Stimulated activated CD4-positive, alpha-beta T cell treated with anti-CD3 and anti-CD28 coated beads, Interleukin-4, amount 100 ng/mL, for 24 hours (primary cell): ENCODE data around the gene PGR.

Experiments
- DNase-seq: peaks from one replicate; pipeline ENCODE4 v3.0.0-alpha.2; 2020

PGR gene

GRCh38 chr11:101129203-101129943 lies at the start of gene PGR:
TSS of gene PGR (minus strand) at chr11:101129813. CDS start at chr11:101129070, 743 bp downstream.
- DNase-seq = no peak

- no peak for DNase-seq
Observed at GRCh38 chr11:101176381-101176780, 46.8 kb upstream of the PGR start.

- DNase-seq = no peak
Observed at GRCh38 chr11:101169944-101170343, 40.3 kb upstream of the PGR start.

DNA sequence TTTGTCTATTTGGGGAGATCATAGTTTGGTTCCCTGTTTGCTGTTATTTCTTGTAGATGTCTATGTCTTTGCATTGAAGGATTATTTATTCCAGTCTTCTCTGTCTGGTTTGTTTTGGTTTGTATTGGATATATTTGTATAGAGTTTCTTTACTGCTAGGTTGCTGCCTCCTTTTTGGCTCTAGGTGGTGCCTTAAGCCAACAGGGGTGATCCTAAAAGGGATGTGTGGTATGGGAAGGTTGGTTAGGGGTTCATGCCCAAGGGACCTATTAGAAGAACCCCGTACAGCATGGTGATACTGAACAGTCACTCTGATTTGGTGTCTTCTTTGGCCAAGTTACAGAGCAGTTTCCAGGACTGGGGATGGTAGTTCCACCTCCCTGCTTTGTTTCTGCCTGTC lies 36.4 kb upstream of the PGR start:
- no peak for DNase-seq

DNA sequence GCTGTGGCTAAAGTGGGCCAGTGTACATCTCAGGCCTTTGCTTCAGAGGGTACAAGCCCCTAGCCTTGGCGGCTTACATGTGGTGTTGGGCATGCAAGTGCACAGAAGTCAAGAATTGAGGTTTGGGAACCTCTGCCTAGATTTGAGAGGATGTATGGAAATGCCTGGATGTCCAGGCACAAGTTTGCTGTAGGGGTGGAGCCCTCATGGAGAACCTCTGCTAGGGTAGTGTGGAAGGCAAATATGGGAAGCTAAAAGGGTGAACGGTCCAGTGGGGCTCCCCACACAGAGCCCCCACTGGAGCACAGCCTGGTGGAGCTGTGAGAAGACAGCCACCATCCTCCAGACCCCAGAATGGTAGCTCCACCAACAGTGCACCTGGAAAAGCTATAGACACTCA lies 28.5 kb upstream of the PGR start:
- no peak for DNase-seq

- no peak for DNase-seq
Observed at GRCh38 chr11:101138245-101138930, 8.8 kb upstream of the PGR start.

GRCh38 chr11:101133190-101133589 lies 3.6 kb upstream of the PGR start:
- DNase-seq = no peak

GRCh38 chr11:101128571-101129202 lies 926 bp downstream of the PGR start:
- DNase-seq = no peak

- DNase-seq = no peak
Observed at GRCh38 chr11:101127699-101128570, 1.7 kb downstream of the PGR start.

DNA sequence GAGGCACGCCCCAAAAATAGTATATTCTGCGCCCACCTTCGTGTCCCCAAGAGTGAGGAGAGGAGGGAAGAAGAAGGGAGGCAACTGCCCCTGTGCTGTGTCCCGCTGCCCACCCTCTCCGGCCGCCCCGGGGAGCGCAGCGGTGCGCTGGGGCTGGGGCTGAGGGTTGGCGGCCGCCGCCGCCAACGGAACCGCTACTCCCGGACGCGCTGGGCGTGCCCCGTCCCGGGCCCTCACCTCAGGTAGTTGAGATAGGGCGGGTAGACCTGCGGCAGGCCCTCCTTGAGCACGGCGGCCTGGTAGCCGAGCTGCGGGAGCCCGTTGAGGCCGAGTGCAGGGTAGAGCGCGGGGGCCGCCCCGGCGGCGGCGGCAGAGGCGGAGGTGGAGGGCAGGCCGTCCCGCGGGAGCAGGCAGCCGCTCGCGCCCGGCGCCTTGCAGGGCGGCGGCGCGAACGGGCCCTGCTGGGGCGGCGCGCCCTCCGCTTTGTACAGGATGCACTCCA lies 2.4 kb downstream of the PGR start:
- no peak for DNase-seq

DNA sequence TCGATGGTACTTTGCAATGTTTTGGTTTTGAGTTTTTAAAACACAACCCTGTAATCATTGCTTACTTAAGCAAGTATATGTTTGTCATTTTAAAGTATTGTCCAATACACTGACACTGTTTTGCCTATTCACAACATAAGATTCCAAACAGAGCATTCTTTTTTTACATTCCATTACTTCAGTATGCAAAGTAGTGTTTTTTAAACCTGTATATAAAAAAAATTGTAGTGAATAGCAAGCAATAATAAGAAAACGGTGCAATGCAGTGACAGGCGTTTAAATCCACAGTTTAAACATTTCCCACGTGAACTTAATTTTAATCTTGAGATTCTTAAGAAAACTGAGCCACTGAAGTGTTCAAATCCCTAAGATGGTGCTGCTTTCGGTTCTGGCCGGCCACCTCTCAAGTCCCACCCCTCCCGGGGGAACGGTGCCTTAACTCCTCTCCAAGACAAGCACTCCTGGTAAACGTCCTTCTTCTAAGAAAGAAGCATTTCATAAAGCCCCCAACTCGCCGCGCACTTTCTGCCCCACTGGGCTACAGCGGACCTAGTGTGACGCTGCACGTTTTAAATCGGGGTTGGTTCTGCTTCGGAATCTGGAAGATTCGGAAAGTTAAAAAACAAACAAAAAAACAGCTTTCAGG lies 2.9 kb downstream of the PGR start:
- DNase-seq = no peak

DNA sequence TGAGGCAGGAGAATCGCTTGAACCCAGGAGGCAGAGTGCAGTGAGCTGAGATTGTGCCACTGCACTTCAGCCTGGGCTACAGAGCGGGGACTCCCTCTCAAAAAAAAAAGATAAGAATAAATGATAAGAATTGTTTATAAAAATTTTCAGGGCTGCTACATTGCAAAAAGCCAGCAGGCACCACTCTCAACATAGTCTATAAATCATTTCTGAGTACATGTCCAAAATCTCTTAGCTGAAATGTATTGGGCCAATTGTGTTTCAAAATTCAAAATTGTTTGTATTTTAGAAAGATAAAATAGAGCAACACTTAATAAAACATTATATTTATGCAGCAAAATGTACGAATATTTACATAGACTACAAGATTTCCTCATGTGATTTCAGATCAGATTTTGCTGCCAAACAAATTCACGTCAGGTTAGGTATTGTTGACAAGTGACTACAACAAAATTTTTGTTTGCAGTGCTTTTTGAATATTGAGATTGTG lies 13.9 kb downstream of the PGR start:
- DNase-seq = no peak

DNA sequence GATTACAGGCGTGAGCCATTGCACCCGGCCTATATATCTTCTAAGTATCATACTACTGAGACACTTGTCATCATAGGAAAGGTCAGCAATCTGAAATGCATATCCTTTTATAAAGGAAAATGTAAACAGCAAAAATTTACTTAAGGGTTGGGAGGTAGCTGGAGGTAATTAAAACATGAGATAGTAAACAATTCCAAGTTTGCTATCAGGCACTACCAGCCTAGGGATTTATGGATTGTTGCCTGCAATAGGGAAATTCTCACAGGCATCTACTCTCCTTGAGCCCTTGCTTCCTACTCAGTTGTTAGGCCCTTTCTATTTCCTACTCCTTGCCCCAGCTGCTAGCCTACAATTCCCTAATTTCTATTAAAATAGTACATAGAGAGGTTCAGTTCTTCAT lies 16.1 kb downstream of the PGR start:
- no peak for DNase-seq

- DNase-seq = no peak
Observed at GRCh38 chr11:101104716-101105115, 24.9 kb downstream of the PGR start.

DNA sequence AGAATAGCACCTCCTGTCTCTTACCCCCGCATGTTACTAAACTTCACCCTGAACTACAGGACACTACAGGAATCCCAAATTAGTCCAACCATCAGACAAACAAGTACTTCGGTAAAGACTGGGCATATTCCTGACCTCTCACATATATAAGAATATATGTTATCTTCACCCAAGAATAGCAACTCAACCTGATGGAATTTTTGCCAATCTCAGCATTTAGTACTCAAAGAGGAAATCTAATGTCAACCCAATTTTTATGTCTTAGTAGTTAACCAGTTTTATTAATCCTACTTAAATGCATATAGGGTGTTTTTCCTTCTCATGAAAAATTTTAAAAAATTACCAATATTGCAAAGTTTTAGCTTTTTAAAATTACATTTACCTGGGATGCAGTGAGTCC lies 26.2 kb downstream of the PGR start:
- DNase-seq = no peak

GRCh38 chr11:101100601-101101000 lies 29.0 kb downstream of the PGR start:
- no peak for DNase-seq

- no peak for DNase-seq
Observed at GRCh38 chr11:101096036-101096704, 33.4 kb downstream of the PGR start.

GRCh38 chr11:101091781-101092180 lies 37.8 kb downstream of the PGR start:
- DNase-seq = no peak

DNA sequence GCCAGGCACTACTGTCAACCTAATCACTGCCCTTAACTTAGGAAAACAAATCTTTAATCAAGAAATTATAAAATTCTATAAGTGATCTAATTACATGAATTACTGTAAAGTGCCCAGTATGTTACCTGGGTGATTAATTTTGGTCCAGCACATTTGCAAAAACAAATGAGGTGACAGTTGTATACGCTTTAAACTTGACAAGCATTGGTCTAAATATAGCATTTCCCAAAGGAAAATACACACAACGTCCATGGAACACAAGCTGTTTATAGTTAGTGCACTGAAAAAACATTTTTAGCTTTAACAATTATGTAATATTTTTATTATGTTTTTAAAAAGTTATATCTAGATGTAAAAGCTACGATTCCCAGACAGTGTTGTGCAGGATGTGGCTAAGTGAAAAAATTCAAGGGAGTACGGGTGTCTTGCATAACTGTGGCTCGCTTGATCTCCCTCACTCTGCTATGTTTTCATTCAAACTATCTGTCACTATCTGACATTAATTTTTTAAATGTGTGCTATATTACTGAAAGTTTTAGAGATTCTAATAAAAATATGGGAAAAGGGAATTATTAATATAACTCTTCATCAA lies 38.8 kb downstream of the PGR start:
- DNase-seq = no peak

DNA sequence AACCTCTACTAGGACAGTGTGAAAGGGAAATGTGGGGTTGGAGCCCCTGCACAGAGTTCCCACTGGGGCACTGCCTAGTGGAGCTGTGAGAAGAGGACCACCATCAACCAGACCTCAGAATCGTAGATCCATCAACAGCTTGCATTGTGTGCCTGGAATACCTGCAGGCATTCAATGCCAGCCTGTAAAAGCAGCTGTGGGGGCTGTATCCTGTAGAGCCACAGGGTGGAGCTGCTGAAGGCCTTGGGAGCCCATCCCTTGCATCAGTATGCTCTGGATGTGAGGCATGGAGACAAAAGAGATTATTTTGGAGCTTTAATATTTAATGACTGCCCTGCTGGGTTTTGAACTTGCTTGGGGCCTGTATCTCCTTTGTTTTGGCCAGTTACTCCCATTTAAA lies 46.3 kb downstream of the PGR start:
- DNase-seq = no peak

DNA sequence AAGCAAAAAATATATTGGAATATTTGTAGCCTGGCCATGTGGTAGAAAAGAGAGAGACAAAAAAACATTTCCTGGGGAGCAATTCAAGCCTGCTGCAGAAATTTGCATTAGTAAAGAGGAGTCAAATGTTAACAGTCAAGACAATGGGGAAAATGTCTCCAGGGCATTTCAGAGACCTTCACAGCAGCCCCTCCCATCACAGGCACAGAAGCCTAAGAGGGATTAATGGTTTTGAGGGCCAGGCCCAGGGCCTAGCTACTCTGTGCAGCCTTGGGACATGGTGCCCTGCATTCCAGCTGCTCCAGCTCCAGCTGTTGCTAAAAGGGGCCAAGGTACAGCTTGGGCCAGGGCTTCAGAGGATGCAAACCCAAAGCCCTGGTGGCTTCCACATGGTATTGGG lies 46.8 kb downstream of the PGR start:
- no peak for DNase-seq
